Bladder microvascular endothelial cell (primary cell): ENCODE measurements around the gene MAGEA4. TPM values are rescaled to one million over a fixed set of nuclear protein-coding genes. Genes with fewer than 3 reads are reported as not detected.

ENCODE experiments used
- total RNA-seq: library from RNA; depleted of rRNA; stranded (reverse); fragments of >200 nt; gene quantifications from 2 replicates; pipeline ENCODE4 v1.2.3, GENCODE V29; 2014

MAGEA4 gene, protein sequence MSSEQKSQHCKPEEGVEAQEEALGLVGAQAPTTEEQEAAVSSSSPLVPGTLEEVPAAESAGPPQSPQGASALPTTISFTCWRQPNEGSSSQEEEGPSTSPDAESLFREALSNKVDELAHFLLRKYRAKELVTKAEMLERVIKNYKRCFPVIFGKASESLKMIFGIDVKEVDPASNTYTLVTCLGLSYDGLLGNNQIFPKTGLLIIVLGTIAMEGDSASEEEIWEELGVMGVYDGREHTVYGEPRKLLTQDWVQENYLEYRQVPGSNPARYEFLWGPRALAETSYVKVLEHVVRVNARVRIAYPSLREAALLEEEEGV
- not detected in 2 replicates for total RNA-seq

DNA sequence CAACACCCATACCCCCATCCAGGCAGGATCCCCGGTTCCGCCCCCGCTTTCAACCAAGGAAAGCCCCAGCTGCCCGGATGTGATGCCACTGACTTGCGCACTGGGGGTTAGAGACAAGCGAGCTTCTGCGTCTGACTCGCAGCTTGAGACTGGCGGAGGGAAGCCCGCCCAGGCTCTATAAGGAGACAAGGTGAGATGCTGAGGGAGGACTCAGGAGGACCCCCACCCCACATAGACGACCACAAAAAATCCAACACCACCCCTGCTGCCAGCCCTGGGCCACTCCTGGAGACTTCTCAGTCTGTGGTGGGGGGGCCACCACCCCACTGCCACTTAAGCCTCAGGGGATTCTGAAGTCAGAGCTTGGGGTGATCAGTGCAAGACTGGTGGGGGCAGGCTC is at the start of gene MAGEA4:
Gene MAGEA4 (plus strand): TSS at position 110 of the 400 bp plus-strand sequence. CDS start 10,776 bp downstream, outside the sequence.

Other genes with a start within 250 kb of the MAGEA4 start
- gene PRRG3, start 217.4 kb upstream of the MAGEA4 start, total RNA-seq = not detected in 2 replicates
- gene FATE1, start 196.9 kb upstream of the MAGEA4 start, total RNA-seq = not detected in 2 replicates
- not detected in 2 replicates for gene CNGA2, start 178.1 kb upstream of the MAGEA4 start, total RNA-seq
- 2.4 and 65.3 TPM in 2 replicates for gene GABRE, start 61.8 kb downstream of the MAGEA4 start, total RNA-seq
- not detected in 2 replicates for gene MAGEA10, start 225.7 kb downstream of the MAGEA4 start, total RNA-seq